Endothelial cell of umbilical vein (primary cell): ENCODE results near the gene TNS1. TPM values are rescaled to one million over a fixed set of nuclear protein-coding genes. Genes with fewer than 3 reads are reported as not detected.
"Not testable (repeated sequence)": the region's sequence is repeated elsewhere in the genome, so short reads cannot be mapped to it uniquely, and the experiment has no call there.

Source experiments
- BruUV-seq: library from RNA; stranded (reverse); fragments of 400-500 nt; replicated peaks from 2 replicates; lab custom pipeline; 2021; lab: Mats Ljungman, UMichigan
- CTCF ChIA-PET: fragments of 300-600, 350-600 bp; sonication (Branson Sonifier 250); formaldehyde crosslinking; loops from one replicate; lab custom pipeline; 2021; ENCODE audit warnings: antibody characterized with exemption, inconsistent platforms; lab: Charles Lee
- POLR2A ChIA-PET: fragments of 300-600, 350-600 bp; sonication (Branson Sonifier 250); formaldehyde crosslinking; loops from one replicate; lab custom pipeline; 2021; ENCODE audit warnings: antibody characterized with exemption, inconsistent platforms; lab: Charles Lee
- DNase-seq: peaks from one replicate; pipeline ENCODE4 v3.0.0-alpha.2; 2011; ENCODE audit warnings: low read depth, low spot score
- FAIRE-seq: peaks from 2 replicates; lab custom pipeline; 2011; peaks lifted over from hg19 to GRCh38; lab: Jason Lieb, UNC
- H2AFZ ChIP-seq: 2 replicates; pipeline ENCODE4 v1.6.0; 2012; ENCODE audit warnings: low read depth, low read length, control low read depth, inconsistent platforms
- H3K27ac ChIP-seq: 2 replicates; pipeline ENCODE4 v1.5.1; 2011; ENCODE audit warnings: low read depth, mild to moderate bottlenecking, control low read depth, low read length, moderate library complexity; ENCODE audit not compliant: insufficient read depth
- H3K27me3 ChIP-seq, 2 experiments: 2 replicates each; pipeline versions ENCODE4 v1.6.0 to v1.6.1; 2011; ENCODE audit warnings: low read length in 2 of 2, mixed read lengths in 1 of 2; ENCODE audit not compliant: control insufficient read depth in 2 of 2, insufficient read depth in 2 of 2
- H3K36me3 ChIP-seq, 2 experiments: 2 replicates in 1 of 2; 3 replicates in 1 of 2; pipeline ENCODE4 v1.5.1; 2011; ENCODE audit warnings: low read length in 2 of 2, mild to moderate bottlenecking in 1 of 2, moderate library complexity in 1 of 2; ENCODE audit not compliant: control insufficient read depth in 2 of 2, insufficient read depth in 2 of 2; ENCODE audit errors: extremely low read depth in 1 of 2
- H3K4me1 ChIP-seq: 3 replicates; pipeline ENCODE4 v1.5.1; 2011; ENCODE audit warnings: mild to moderate bottlenecking, low read length; ENCODE audit not compliant: control insufficient read depth, insufficient read depth; ENCODE audit errors: extremely low read depth
- H3K4me2 ChIP-seq: 2 replicates; pipeline ENCODE4 v1.6.1; 2011; ENCODE audit warnings: low read length, control low read depth, mixed read lengths; ENCODE audit not compliant: insufficient read depth
- H3K4me3 ChIP-seq, 3 experiments: fragments of 200-600 bp in 1 of 3; sonication (generic), shearing (Covaris generic) in 1 of 3; replicated peaks in 1 of 3; 2 replicates each; pipeline ENCODE4 v1.5.1; 2011 to 2016; ENCODE audit warnings: control low read depth in 3 of 3, low read length in 3 of 3, mild to moderate bottlenecking in 2 of 3, inconsistent platforms in 1 of 3, low read depth in 1 of 3, moderate library complexity in 1 of 3; ENCODE audit not compliant: insufficient read depth in 1 of 3
- H3K79me2 ChIP-seq: 2 replicates; pipeline ENCODE4 v1.6.0; 2012; ENCODE audit warnings: low read length, inconsistent platforms; ENCODE audit not compliant: control insufficient read depth, insufficient read depth
- H3K9ac ChIP-seq: replicated peaks from 2 replicates; pipeline ENCODE3; 2011; ENCODE audit warnings: low read length, control low read depth; ENCODE audit not compliant: insufficient read depth; ENCODE audit errors: extremely low read depth
- H3K9me1 ChIP-seq: replicated peaks from 3 replicates; pipeline ENCODE4 v1.6.0; 2011; ENCODE audit warnings: mild to moderate bottlenecking, low read length; ENCODE audit not compliant: control insufficient read depth, insufficient read depth; ENCODE audit errors: extremely low read depth
- H3K9me3 ChIP-seq: replicated peaks from 2 replicates; pipeline ENCODE4 v1.5.1; 2012; ENCODE audit warnings: low read length, inconsistent platforms; ENCODE audit not compliant: control insufficient read depth, insufficient read depth
- H4K20me1 ChIP-seq: replicated peaks from 2 replicates; pipeline ENCODE3; 2011; ENCODE audit warnings: mild to moderate bottlenecking, low read length; ENCODE audit not compliant: control insufficient read depth, insufficient read depth; ENCODE audit errors: extremely low read depth
- EZH2 ChIP-seq: IDR thresholded peaks from 2 replicates; pipeline ENCODE4 v1.6.1; 2012; ENCODE audit warnings: borderline replicate concordance, low read depth, mild to moderate bottlenecking, moderate library complexity, low read length, inconsistent platforms; ENCODE audit not compliant: severe bottlenecking
- FOS ChIP-seq: IDR thresholded peaks from 2 replicates; pipeline ENCODE4 v1.6.1; 2011; ENCODE audit warnings: mild to moderate bottlenecking, low read length, moderate library complexity, borderline replicate concordance; ENCODE audit not compliant: insufficient read depth
- GATA2 ChIP-seq: IDR thresholded peaks from 2 replicates; pipeline ENCODE4 v1.7.0; 2011; ENCODE audit warnings: low read depth, mild to moderate bottlenecking, moderate library complexity, mixed read lengths, low read length; ENCODE audit not compliant: insufficient read length, insufficient read depth
- JUN ChIP-seq: IDR thresholded peaks from 2 replicates; pipeline ENCODE4 v1.6.1; 2011; ENCODE audit warnings: borderline replicate concordance, low read depth; ENCODE audit not compliant: insufficient read length, insufficient read depth
- MYC ChIP-seq: IDR thresholded peaks from one replicate; pipeline ENCODE4 v1.6.1; 2011; ENCODE audit warnings: mild to moderate bottlenecking, low read depth, low read length
- POLR2A ChIP-seq: IDR thresholded peaks from 2 replicates; pipeline ENCODE4 v1.6.1; 2012; ENCODE audit warnings: low read depth, mild to moderate bottlenecking, control low read depth, low read length
- POLR2AphosphoS5 ChIP-seq: IDR thresholded peaks from 2 replicates; pipeline ENCODE4 v1.6.1; 2012; ENCODE audit warnings: low read depth, mild to moderate bottlenecking, control low read depth, low read length, moderate library complexity; ENCODE audit not compliant: insufficient read depth
- dilution Hi-C: fragments of 300-500 bp; cut with MboI; formaldehyde crosslinking; loops from one replicate; pipeline ENCODE4 v1.15.0; 2019; ENCODE audit warnings: low sequenced_read_pairs; ENCODE audit not compliant: extremely low pct_ligation_motif_present
- intact Hi-C: fragments of 100-400 bp; cut with micrococcal nuclease; formaldehyde crosslinking; loops from one replicate; pipeline ENCODE4 v1.10.0; 2022
- polyA plus RNA-seq, 4 experiments: library from polyadenylated mRNA; depleted of rRNA in 3 of 4; stranded (reverse) in 3 of 4; unstranded in 1 of 4; fragments of >200 nt; gene quantifications; 2 replicates each; pipeline versions ENCODE4 v1.2.1 to v1.2.3, GENCODE V29; 2011 to 2012; ENCODE audit warnings: missing spikeins in 1 of 4
- total RNA-seq: library from RNA; stranded (reverse); gene quantifications from 2 replicates; pipeline ENCODE4 v1.2.3, GENCODE V29; 2021
- TF ChIP-seq, protein P1 (sequence below): IDR thresholded peaks from 2 replicates; pipeline ENCODE4 v1.6.1; 2011; ENCODE audit not compliant: insufficient read depth, insufficient read length
- TF ChIP-seq, protein P2 (sequence below), 2 donors: IDR thresholded peaks; 1 replicate in 1 of 2; 2 replicates in 1 of 2; pipeline ENCODE4 v1.5.1; 2011; ENCODE audit warnings: low read length in 2 of 2, mild to moderate bottlenecking in 2 of 2, moderate library complexity in 2 of 2, control low read depth in 1 of 2, inconsistent platforms in 1 of 2, low read depth in 1 of 2; ENCODE audit not compliant: insufficient read depth in 1 of 2; ENCODE audit errors: extremely low read depth in 1 of 2

TNS1 gene
- total and polyA plus RNA-seq, 2 donors (not counting 3 experiments of a cell fraction or from before 2014, with no cell fraction given), result 11.0 to 52.1 TPM

DNA sequence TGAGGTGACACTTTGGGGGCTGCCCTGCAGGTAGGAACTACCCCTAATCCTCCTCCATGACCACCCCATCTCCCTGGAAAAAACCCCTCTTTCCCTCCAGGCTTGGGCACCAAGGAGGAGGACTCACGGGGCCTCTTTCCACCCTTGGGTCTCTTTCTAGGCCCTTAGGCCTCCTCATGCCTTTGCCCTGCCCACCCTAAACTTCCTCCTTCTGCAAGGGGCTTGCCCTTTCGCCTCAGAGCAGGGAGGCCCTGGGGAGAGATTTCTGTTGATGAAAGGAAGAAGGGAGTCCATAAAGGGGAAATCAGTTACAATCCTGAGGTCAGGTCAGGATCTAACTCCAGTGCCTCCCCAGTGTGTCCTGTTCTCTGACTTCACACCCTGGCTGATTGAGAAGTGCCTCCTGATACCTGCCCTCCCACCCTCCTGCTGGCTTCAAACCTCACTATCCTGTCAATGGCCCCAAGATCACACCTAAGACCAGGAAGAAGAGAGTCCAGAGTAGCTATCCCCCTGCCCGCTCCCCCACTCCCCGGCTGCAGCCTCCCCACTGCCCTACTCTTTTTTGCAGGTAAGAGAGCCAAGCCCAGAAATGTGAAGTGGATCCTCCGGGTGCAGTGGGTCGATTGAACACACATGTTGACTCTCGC, 16.7 kb upstream of the TNS1 start:
- intact Hi-C loops, result no loop called here
- FAIRE-seq (no peak), DNase-seq (no peak)
- TF ChIP-seq EZH2 (no peak), FOS (no peak), GATA2 (no peak), MYC (no peak), POLR2AphosphoS5 (no peak), JUN (no peak), POLR2A (no peak)
- TF ChIP-seq, protein P1, sequence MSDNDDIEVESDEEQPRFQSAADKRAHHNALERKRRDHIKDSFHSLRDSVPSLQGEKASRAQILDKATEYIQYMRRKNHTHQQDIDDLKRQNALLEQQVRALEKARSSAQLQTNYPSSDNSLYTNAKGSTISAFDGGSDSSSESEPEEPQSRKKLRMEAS, result no peak
- TF ChIP-seq, protein P2, sequence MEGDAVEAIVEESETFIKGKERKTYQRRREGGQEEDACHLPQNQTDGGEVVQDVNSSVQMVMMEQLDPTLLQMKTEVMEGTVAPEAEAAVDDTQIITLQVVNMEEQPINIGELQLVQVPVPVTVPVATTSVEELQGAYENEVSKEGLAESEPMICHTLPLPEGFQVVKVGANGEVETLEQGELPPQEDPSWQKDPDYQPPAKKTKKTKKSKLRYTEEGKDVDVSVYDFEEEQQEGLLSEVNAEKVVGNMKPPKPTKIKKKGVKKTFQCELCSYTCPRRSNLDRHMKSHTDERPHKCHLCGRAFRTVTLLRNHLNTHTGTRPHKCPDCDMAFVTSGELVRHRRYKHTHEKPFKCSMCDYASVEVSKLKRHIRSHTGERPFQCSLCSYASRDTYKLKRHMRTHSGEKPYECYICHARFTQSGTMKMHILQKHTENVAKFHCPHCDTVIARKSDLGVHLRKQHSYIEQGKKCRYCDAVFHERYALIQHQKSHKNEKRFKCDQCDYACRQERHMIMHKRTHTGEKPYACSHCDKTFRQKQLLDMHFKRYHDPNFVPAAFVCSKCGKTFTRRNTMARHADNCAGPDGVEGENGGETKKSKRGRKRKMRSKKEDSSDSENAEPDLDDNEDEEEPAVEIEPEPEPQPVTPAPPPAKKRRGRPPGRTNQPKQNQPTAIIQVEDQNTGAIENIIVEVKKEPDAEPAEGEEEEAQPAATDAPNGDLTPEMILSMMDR (IDR thresholded peaks at IDR 0.05; ENCODE audit: extremely low read depth in 1 of 2, insufficient read depth in 1 of 2, low read depth in 1 of 2, low read length in 2 of 2), result no peak
- Histone ChIP-seq H3K36me3 (no peaks in the 10 kb centered on the region), H3K4me3 (no peak overlapping the region), H4K20me1 (no peaks in the 10 kb centered on the region), H3K4me2 (no peak overlapping the region), H3K27me3 (no peaks in the 10 kb centered on the region), H3K79me2 (no peaks in the 10 kb centered on the region), H2AFZ (no peak overlapping the region), H3K9ac (no peak overlapping the region), H3K9me3 (no peaks in the 10 kb centered on the region), H3K27ac (no peak overlapping the region), H3K4me1 (peaks cover 7% of the 10 kb centered on the region), H3K9me1 (no peaks in the 10 kb centered on the region)
- no TSS peak for BruUV-seq
- ChIA-PET CTCF (interaction anchor here (0.8 kb wide), 1 partner anchor 25 kb away, joined by 4 read pairs; no protein-coding TSS in a partner anchor), POLR2A (no interaction called here)
- dilution Hi-C loops, result no loop called here

DNA sequence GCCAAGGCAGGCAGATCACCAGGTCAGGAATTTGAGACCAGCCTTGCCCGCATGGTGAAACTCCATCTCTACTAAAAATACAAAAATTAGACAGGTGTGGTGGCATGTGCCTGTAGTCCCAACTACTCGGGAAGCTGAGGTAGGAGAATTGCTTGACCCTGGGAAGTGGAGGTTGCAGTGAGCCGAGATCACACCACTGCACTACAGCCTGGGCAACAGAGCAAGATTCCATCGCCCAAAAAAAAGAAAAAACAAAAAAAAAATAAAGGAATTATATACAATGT, 16.0 kb upstream of the TNS1 start:
- H4K20me1 ChIP-seq, H3K36me3 ChIP-seq, H3K27me3 ChIP-seq, H3K9me1 ChIP-seq, H3K79me2 ChIP-seq, H3K27ac ChIP-seq, CTCF ChIA-PET, H2AFZ ChIP-seq, POLR2A ChIA-PET, BruUV-seq, H3K4me3 ChIP-seq, H3K4me2 ChIP-seq, H3K4me1 ChIP-seq, H3K9me3 ChIP-seq, intact Hi-C loops, DNase-seq, FAIRE-seq, H3K9ac ChIP-seq, dilution Hi-C loops: not testable (repeated sequence)
